Astrocyte (in vitro differentiated cells and primary cell): ENCODE data around the gene GPX3. TPM values are rescaled to one million over a fixed set of nuclear protein-coding genes. Genes with fewer than 3 reads are reported as not detected.

Experiments used
- DNase-seq: peaks from one replicate; pipeline ENCODE4 v3.0.0-alpha.2; 2010; ENCODE audit warnings: low read depth
- FAIRE-seq: peaks from 2 replicates; lab custom pipeline; 2011; peaks lifted over from hg19 to GRCh38; lab: Jason Lieb, UNC
- H2AFZ ChIP-seq: 2 replicates; pipeline ENCODE4 v1.6.0; 2012; ENCODE audit warnings: low read depth, low read length, inconsistent platforms
- H3K27ac ChIP-seq: 2 replicates; pipeline ENCODE4 v1.5.1; 2011; ENCODE audit warnings: low read depth, low read length, inconsistent platforms
- H3K27me3 ChIP-seq: 2 replicates; pipeline ENCODE4 v1.6.0; 2011; ENCODE audit warnings: low read length, inconsistent platforms; ENCODE audit not compliant: insufficient read depth
- H3K36me3 ChIP-seq: 2 replicates; pipeline ENCODE4 v1.5.1; 2011; ENCODE audit warnings: low read length, inconsistent platforms; ENCODE audit not compliant: insufficient read depth
- H3K4me1 ChIP-seq: 2 replicates; pipeline ENCODE4 v1.5.1; 2011; ENCODE audit warnings: low read length, inconsistent platforms; ENCODE audit not compliant: insufficient read depth
- H3K4me2 ChIP-seq: 2 replicates; pipeline ENCODE4 v1.6.0; 2012; ENCODE audit warnings: low read length, inconsistent platforms
- H3K4me3 ChIP-seq: 2 replicates; pipeline ENCODE4 v1.5.1; 2011; ENCODE audit warnings: low read depth, mild to moderate bottlenecking, low read length, inconsistent platforms; ENCODE audit not compliant: insufficient read depth
- H3K79me2 ChIP-seq: 2 replicates; pipeline ENCODE4 v1.6.0; 2012; ENCODE audit warnings: mild to moderate bottlenecking, low read length, inconsistent platforms; ENCODE audit not compliant: insufficient read depth
- H3K9ac ChIP-seq: 2 replicates; pipeline ENCODE4 v1.6.0; 2012; ENCODE audit warnings: mild to moderate bottlenecking, low read length, inconsistent platforms
- H3K9me3 ChIP-seq: 2 replicates; pipeline ENCODE4 v1.5.1; 2012; ENCODE audit warnings: low read depth, mild to moderate bottlenecking, low read length, inconsistent platforms; ENCODE audit not compliant: insufficient read depth
- H4K20me1 ChIP-seq: 2 replicates; pipeline ENCODE4 v1.6.0; 2012; ENCODE audit warnings: low read length, inconsistent platforms; ENCODE audit not compliant: insufficient read depth
- H3K27ac Mint-ChIP-seq: one replicate; pipeline ENCODE4 v1.8.0; 2021; ENCODE audit warnings: mild to moderate bottlenecking, mixed read lengths; ENCODE audit not compliant: unreplicated experiment
- H3K27me3 Mint-ChIP-seq: one replicate; pipeline ENCODE4 v1.8.0; 2021; ENCODE audit warnings: low read depth, mixed read lengths; ENCODE audit not compliant: unreplicated experiment
- H3K36me3 Mint-ChIP-seq: one replicate; pipeline ENCODE4 v1.8.0; 2021; ENCODE audit warnings: low read depth, mixed read lengths; ENCODE audit not compliant: unreplicated experiment
- H3K4me1 Mint-ChIP-seq: one replicate; pipeline ENCODE4 v1.8.0; 2021; ENCODE audit warnings: low read depth, mixed read lengths; ENCODE audit not compliant: unreplicated experiment
- H3K4me3 Mint-ChIP-seq: one replicate; pipeline ENCODE4 v1.8.0; 2021; ENCODE audit warnings: mild to moderate bottlenecking, moderate library complexity, mixed read lengths; ENCODE audit not compliant: unreplicated experiment
- H3K9me3 Mint-ChIP-seq: one replicate; pipeline ENCODE4 v1.8.0; 2021; ENCODE audit warnings: mild to moderate bottlenecking, mixed read lengths; ENCODE audit not compliant: unreplicated experiment
- EZH2 ChIP-seq: IDR thresholded peaks from 2 replicates; pipeline ENCODE4 v1.6.1; 2012; ENCODE audit warnings: mild to moderate bottlenecking, low read length, inconsistent platforms; ENCODE audit not compliant: insufficient read depth
- total RNA-seq: library from RNA; stranded (reverse); gene quantifications from 2 replicates; pipeline ENCODE4 v1.2.1, GENCODE V29; 2021
- TF ChIP-seq, protein P1 (sequence below): IDR thresholded peaks from 2 replicates; pipeline ENCODE4 v1.5.1; 2011; ENCODE audit warnings: low read depth, mild to moderate bottlenecking, inconsistent platforms, low read length, moderate library complexity; ENCODE audit not compliant: insufficient read depth

The GPX3 gene
- total RNA-seq, 1 donor from 2014 or later = 15.6 TPM

DNA sequence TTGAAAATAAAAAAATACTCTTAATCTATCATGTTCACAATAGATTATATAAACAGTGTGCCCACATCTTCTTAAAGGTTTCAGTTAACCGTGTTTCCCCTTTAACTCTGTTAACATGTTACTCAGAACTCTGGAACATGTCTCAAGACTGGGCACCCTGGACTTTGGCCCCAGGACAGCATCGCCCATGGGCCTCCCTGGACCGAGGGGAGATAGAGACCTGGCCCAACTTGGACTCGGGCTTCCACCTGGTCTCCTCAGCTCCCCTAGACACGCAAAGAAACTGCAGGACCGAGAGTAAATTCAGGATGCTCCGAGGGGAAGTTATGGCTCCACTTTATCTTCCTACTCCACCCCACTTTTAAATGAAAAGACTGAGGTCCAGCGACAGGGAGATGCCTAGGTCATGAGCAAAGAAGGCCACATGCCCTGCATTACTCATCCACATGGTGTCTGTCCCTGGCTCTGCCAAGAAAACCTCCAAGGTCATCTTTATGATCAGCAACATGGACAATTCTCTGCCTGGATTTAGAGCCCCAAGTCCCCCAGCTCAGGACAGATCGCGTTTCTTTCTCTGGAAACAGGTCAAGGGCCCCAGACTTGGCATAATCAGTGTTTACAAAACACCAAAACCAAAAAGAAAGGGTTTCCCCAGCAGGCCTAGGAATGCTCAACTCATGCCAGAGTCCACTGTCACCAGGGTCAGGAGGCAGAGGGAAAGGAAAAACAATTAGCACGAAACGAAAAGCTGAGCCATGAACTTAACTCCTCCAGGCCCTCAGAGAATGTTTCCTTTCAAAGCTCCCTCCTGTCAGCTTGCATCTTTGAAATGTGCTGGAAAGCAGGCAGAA lies 17.4 kb downstream of the GPX3 start:
- H3K4me1 Mint-ChIP-seq = peaks cover 19% of the 10 kb centered on the region
- no peak overlapping the region for H3K4me3 ChIP-seq
- no peaks in the 10 kb centered on the region for H3K27me3 ChIP-seq
- H3K9ac ChIP-seq = peak overlapping the region; percentile 9
- no peaks in the 10 kb centered on the region for H3K27me3 Mint-ChIP-seq
- H3K4me1 ChIP-seq = peaks cover 20% of the 10 kb centered on the region
- no peaks in the 10 kb centered on the region for H3K9me3 Mint-ChIP-seq
- H3K4me3 Mint-ChIP-seq = no peak overlapping the region
- H3K27ac Mint-ChIP-seq = no peak overlapping the region
- peak; percentile 64 for DNase-seq
- H3K79me2 ChIP-seq = no peaks in the 10 kb centered on the region
- peaks cover 19% of the 10 kb centered on the region for H4K20me1 ChIP-seq
- TF ChIP-seq, protein P1, sequence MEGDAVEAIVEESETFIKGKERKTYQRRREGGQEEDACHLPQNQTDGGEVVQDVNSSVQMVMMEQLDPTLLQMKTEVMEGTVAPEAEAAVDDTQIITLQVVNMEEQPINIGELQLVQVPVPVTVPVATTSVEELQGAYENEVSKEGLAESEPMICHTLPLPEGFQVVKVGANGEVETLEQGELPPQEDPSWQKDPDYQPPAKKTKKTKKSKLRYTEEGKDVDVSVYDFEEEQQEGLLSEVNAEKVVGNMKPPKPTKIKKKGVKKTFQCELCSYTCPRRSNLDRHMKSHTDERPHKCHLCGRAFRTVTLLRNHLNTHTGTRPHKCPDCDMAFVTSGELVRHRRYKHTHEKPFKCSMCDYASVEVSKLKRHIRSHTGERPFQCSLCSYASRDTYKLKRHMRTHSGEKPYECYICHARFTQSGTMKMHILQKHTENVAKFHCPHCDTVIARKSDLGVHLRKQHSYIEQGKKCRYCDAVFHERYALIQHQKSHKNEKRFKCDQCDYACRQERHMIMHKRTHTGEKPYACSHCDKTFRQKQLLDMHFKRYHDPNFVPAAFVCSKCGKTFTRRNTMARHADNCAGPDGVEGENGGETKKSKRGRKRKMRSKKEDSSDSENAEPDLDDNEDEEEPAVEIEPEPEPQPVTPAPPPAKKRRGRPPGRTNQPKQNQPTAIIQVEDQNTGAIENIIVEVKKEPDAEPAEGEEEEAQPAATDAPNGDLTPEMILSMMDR = no peak
- TF ChIP-seq EZH2 = no peak
- peaks cover 42% of the 10 kb centered on the region for H3K36me3 Mint-ChIP-seq
- FAIRE-seq = no peak
- H3K36me3 ChIP-seq = peaks cover 40% of the 10 kb centered on the region
- H2AFZ ChIP-seq = no peak overlapping the region
- no peaks in the 10 kb centered on the region for H3K9me3 ChIP-seq
- H3K4me2 ChIP-seq = peak overlapping the region; percentile 34
- peak overlapping the region; percentile 6 for H3K27ac ChIP-seq

DNA sequence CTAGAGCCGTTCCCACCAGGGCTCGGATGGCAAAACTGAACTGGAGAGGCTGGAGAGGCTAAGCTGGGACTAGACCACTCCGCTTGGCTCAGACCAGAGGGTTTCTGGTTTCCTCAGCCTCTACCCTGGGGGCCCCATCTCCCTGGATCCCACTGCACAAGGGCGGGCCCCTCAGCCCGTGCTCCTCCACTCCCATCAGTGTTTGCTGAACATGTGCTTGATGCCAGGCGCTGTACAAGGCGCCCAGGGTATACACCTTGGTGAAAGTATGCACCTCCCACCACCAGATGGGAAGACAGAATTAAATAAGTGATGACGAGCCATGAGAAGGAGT lies 18.0 kb downstream of the GPX3 start:
- Histone ChIP-seq H2AFZ (no peak overlapping the region), H3K4me3 (no peak overlapping the region), H3K27ac (peak overlapping the region; percentile 6), H3K27me3 (no peaks in the 10 kb centered on the region), H4K20me1 (peaks cover 23% of the 10 kb centered on the region), H3K4me2 (peak overlapping the region; percentile 34), H3K9ac (peak overlapping the region; percentile 9), H3K79me2 (no peaks in the 10 kb centered on the region), H3K4me1 (peaks cover 20% of the 10 kb centered on the region), H3K9me3 (no peaks in the 10 kb centered on the region), H3K36me3 (peaks cover 45% of the 10 kb centered on the region)
- H3K4me1 Mint-ChIP-seq = peaks cover 19% of the 10 kb centered on the region
- peak overlapping the region; percentile 48 for H3K27ac Mint-ChIP-seq
- FAIRE-seq = no peak
- H3K36me3 Mint-ChIP-seq = peaks cover 47% of the 10 kb centered on the region
- TF ChIP-seq EZH2 = no peak
- TF ChIP-seq, protein P1 = no peak
- H3K27me3 Mint-ChIP-seq = no peaks in the 10 kb centered on the region
- DNase-seq = no peak
- H3K9me3 Mint-ChIP-seq = no peaks in the 10 kb centered on the region
- no peak overlapping the region for H3K4me3 Mint-ChIP-seq

DNA sequence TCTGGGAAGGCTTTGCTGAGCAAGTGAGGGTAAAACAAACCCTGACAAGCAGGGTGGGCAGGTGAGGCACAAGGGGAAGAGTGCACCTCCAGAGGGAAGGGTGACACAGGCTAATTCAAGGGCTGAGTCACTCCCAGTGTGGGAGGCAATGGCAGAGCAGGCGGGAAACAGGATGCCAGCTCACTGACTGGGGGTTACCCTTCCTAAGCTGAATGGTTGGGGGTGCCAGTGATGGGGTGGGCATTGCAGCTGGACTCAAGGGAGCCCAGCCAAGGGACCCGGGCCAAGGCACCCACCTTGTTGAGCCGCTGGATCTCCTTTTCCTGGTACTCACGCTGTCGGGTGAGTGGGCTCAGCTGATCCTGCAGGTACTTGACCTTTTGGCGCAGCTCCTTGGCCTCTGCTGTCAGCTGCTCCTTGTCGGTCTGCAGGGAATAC lies 18.4 kb downstream of the GPX3 start:
- Histone ChIP-seq H3K79me2 (no peaks in the 10 kb centered on the region), H3K36me3 (peaks cover 44% of the 10 kb centered on the region), H4K20me1 (peaks cover 21% of the 10 kb centered on the region), H3K4me3 (no peak overlapping the region), H2AFZ (no peak overlapping the region), H3K4me2 (peak overlapping the region; percentile 34), H3K4me1 (peaks cover 20% of the 10 kb centered on the region), H3K9me3 (no peaks in the 10 kb centered on the region), H3K9ac (peak overlapping the region; percentile 9), H3K27ac (no peak overlapping the region), H3K27me3 (no peaks in the 10 kb centered on the region)
- Mint-ChIP-seq H3K27ac (peak overlapping the region; percentile 48), H3K4me3 (no peak overlapping the region), H3K9me3 (no peaks in the 10 kb centered on the region), H3K4me1 (peaks cover 19% of the 10 kb centered on the region), H3K27me3 (no peaks in the 10 kb centered on the region), H3K36me3 (peaks cover 45% of the 10 kb centered on the region)
- TF ChIP-seq, protein P1 = no peak
- TF ChIP-seq EZH2 = no peak
- no peak for FAIRE-seq
- DNase-seq = no peak
